GM19438 (cell line): ENCODE results near the gene HSPD1.

ENCODE experiments used
- ATAC-seq: cut with Tn5 transposase; IDR thresholded peaks from one replicate; pipeline ENCODE4 v1.9.1; 2021; ENCODE audit warnings: low read depth; ENCODE audit not compliant: unreplicated experiment

HSPD1 gene

DNA sequence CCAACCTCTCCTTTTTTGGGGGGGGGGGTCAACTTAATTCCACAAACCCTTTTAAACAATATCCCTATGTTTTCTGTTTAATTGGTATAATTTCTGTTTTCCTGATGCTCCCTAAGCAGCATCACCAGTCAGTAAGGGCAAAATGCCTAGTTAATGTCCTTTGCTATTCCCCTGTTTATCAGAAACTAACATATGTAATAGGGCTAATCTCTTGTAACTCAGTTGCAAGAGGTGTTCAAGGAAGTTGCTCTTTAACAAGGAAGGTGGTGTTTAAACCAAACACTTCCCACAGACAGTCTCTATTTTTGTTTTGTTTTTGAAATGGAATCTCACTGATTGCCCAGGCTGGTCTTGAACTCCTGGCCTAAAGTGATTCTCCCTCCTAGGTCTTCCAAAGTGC lies 52.8 kb downstream of the HSPD1 start:
- ATAC-seq, result no peak

DNA sequence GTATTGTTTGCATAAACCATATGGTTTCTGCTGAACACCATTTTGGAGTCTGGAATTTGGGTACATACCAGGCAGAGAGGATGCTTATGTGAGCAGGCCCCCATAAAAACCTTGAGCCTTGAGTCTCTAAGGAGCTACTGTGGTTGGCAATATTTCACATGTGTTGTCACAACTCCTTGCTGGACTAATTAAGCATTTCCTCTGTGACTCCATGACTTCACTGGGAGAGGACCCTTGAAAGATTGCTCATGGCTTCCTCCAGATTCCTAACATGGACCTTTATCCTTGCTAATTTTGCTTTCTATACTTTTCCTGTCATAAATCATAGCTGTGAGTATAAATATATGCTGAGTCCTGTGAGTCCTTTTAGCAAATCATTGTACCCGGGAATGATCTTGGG lies 53.9 kb downstream of the HSPD1 start:
- ATAC-seq, result no peak

DNA sequence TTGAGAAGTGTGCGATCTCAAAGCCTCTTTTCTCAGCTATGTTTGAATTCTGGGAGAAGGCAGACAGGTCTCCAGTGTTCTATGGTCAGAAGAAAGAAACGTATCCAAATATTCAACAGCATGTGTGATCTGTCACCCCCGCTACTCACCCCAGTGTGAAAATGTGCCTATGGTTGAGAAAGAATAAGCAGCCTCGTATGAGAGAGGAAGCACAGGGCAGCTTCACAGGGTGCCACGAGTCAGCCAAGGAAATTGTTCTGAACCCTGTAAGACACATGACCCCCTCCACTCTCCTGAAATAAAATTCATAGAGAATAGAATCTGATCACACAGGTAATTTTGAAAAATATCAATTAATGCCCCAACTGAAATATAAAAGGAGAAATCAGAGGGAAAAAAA lies 56.8 kb downstream of the HSPD1 start:
- no peak for ATAC-seq

DNA sequence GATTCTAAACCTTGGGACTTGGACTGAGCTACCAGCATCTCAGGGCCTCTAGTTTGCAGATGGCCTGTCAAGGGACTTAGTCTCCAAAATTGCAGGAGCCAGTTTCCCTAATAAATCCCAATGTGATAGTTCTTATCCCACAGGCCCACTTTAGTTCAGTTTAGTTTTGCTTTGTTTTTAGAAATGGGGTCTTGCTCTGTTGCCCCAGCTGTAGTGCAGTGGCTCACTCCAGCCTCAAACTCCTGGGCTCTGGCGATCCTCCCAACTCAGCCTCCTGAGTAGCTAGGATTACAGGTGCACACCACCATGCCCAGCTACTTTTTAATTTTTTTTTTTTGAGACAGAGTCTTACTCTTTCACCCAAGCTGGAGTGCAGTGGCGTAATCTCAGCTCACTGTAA lies 62.3 kb downstream of the HSPD1 start:
- no peak for ATAC-seq
